ENCODE measurements around the gene XIRP2.
"Not testable (repeated sequence)": the region's sequence is repeated elsewhere in the genome, so short reads cannot be mapped to it uniquely, and the experiment has no call there.

Gene XIRP2

DNA sequence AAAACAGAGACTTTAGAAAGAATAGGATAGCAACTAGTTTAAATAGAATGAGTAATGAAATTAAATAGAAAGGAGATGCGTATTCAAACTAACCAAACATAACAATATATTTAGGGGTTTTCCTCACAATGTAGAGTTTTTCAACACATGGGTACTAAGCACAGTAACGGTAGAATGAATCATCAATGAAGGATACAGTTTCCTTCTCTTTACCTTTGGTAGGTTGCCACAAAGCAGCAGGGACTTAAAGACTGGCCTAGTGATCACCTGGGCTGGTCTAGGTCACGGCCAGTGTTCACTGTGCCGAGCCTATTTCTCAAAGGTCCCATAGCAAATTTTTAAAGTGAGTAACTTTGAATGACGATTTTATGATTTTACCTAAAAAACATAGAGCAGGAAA lies 311.7 kb downstream of the XIRP2 start:
- DNase-seq, result no peak

DNA sequence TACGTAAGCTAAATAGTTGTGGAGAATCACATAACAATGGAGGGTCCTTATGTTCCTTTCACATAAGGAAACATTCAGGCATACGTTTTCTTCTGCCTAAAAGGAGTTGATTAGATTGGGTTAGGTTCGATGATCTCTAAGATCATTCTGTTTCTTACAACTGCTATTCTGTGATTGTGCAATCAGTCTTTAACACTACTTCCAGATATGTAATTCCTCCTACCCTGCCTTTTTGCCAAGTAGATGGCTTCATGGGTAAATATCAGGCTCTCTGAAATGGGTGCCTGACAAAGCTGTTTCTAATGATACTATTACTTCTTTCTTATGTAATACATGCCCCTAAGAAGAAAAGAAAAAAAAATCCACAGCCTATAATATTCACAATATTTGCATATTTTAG lies 321.5 kb downstream of the XIRP2 start:
- no peak for DNase-seq

DNA sequence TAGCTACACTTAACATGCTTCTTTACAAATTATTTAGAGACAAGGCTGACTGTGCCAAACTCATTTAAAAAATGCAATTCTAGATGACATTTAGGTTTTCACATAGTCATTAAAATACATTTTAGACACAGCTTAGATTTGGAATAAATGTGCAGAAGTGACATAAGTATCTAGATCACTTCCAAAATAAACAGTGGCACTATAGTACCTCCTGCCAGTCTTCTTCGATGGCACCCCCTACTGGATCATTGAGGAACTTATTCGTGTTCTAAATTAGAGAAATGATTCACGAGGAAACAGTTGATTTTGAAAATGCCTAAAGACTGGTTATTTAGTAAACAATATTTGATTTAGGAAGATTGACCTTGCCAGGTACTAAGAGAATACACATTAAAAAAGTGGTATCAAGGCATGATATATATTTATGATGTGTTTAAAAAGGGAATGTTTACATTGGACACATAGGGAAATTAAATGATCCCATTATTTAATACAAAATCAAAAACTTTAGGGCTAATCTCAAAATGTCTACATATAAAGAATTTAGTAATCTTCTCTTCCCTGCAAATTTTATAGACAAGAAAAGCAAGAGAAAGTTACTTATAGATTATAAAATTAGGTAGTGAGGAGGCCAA lies 323.9 kb downstream of the XIRP2 start:
- peak; percentile 5 for DNase-seq

DNA sequence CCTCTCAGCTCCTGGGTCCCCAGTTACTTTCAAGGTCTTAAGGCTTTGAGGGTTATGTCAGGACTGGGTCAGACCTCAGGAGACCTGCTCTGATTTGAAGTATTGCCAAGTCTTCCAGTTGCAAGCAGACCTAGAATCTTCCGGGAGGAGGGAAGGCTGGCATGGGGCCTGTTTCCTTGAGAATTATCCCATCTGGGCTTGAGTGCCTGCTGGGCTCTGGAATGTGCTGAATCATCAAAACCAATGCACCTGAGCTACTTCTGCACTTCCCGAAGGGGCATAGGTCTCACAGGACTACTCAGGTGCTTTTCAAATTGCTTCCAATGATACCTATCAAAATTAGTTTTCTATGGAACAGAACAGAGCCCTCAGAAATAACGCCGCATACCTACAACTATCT lies 327.3 kb downstream of the XIRP2 start:
- no peak for DNase-seq

DNA sequence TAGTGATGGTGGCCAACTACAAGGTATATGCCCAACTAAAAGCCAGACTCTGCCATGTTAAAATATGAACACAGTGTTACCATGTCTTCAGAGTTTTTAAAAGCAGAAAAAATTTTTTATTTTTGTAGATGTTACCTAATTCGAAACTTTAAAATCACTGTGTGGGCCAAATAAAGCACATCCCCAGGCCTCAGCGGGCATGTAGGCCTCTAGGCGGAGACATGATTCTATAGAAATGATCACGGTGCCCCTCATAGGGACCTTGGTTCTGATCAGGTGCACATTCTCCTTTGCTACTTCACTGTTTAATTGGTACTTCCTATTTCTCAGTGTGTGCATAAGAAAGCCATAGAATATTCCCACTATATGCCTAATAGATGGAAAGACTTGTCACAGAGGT lies 349.2 kb downstream of the XIRP2 start:
- no peak for DNase-seq

DNA sequence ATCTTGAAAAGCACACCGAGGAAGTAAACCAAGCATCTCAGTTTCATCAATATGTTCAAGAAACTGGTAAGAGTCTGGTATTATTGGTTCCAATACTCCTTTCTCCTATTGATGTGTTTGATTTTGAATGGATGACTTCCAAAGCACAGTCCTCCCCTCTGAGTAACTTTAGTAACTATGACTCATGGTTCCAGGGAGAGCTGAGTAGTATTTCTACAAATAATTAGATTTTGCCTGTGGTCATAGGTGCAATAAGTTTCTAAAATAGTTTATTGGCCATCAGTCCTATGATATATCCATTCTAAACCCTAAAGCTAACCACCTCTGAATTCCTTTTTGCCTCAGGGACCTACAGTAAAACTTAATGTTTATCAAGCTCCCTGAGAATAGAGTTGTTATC lies 352.4 kb downstream of the XIRP2 start:
- DNase-seq, result no peak

DNA sequence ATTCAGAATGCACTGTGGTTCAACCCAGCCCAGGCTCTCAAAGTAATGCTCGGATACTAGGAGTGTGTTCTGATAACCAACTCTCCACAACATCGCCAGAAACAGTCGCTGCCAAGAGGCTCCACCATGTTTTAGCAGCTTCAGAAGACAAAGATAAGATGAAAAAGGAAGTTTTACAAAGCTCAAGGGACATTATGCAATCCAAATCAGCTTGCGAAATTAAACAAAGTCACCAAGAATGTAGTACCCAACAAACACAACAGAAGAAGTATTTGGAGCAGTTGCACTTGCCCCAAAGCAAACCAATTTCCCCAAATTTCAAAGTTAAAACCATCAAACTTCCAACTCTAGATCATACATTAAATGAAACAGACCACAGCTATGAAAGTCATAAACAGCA lies 360.9 kb downstream of the XIRP2 start:
- no peak for DNase-seq

DNA sequence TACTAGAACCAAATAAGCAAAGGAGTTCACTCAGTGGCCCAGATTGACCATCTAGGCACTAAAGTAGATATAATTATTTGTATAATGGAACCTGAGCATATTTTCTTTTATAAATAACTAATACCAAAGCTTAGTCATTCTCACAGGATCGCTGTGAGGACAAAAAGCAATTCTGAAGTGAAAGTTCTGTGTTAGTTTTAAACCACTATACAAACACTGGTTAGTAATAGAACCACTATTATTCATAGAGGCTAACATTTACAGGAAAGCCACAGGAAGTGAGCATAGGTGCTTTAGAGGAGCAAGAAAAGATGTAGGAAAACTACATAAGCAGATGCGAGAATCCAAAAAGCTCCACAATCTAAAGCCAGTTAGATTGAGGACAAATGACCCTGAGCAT lies 364.7 kb downstream of the XIRP2 start:
- no peak for DNase-seq

DNA sequence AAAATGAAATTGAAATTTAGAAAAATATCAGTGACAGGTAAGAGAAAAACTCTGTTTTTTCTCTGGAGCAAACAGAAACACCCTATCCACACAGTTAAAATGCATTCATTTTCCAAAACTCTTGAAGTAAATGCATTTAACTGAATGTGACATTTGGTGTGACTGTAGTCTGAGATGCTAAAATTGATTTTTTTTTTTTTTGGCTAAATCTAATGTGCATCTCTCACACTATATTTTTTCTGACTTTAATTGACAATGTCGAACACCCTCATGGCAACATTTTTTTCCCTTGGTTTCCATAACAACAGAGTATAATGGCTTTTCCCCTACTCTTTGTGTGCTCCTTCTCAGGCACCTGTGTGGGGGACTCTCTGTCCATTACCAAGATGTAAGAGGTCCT lies 366.4 kb downstream of the XIRP2 start:
- no peak for DNase-seq

DNA sequence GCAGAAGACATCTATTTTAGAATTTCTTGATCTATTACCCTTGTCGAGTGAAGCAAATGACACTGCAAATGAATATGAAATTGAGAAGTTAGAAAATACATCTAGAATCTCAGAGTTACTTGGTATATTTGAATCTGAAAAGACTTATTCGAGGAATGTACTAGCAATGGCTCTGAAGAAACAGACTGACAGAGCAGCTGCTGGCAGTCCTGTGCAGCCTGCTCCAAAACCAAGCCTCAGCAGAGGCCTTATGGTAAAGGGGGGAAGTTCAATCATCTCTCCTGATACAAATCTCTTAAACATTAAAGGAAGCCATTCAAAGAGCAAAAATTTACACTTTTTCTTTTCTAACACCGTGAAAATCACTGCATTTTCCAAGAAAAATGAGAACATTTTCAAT lies 370.4 kb downstream of the XIRP2 start:
- DNase-seq, result no peak

DNA sequence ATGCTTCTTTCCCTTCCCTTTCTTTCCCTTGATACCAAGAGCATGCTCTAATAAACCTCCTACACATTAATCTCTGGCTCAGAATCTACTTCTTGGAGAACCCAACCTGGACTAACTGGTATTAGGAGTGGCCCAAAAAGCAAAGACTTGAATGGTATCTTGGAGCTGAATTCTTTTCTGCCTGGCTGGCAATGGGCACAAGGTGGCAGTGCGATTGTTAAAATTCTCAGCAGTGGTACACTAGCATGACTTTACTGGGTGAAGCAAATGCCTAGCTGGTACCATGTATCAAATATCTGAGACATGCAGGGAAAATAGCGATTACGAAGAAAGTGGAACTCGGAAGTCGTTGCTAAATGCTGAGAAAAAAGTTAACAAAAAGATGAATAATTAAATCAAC lies 376.1 kb downstream of the XIRP2 start:
- DNase-seq, result peak; percentile 14

DNA sequence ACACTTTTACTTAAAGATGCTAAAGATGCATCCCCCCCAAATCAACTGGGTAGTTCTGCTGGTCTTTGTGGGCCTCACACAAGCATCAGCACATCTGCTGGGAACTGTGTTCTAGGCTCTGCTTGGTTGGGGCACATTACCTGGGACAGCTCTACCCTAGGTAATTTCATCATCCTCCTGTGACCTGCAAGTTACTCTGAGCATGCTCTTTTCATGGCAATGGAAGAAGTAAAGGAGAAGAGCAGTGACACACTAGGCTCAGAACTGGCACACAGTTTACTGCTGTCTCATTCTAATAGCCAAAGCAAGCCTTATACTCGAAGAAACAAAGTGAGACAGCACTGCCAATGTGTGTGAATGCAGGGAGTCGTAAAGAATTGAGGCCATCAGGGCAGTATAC lies 376.7 kb downstream of the XIRP2 start:
- no peak for DNase-seq

DNA sequence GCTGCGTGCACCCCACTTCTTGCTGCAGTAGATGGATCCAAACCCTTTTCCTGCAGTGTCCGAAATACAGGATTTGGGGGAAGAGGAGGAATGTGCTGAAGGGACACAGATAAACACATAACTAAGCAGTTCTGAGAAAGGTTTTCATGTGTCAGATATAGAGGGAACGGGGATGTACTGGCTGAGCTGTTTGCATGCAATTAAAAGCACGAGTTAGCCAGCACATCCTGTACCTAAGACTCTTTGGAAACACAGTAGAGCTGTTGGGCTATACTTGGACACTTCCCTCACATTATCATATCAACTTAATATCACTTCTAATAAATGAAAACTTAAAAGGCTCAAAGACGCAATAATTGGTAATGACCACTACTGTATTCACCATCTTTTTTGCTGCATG lies 377.4 kb downstream of the XIRP2 start:
- DNase-seq, result no peak

DNA sequence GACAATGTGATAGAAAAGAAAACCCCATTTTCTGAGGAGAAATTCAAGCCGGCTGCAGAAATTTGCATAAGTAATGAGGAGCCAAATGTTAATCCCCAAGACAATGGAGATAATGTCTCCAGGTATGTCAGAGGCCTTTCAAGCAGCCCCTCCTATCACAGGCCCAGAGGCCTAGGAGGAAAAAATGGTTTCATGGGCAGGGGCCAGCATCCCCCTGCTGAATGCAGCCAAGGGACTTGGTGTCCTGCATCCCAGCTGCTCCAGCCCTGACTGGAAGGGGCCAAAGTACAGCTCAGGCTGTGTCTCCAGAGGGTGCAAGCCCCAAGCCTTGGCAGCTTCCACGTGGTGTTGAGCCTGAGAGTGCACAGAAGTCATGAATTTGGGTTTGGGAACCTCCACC lies 380.0 kb downstream of the XIRP2 start:
- not testable (repeated sequence) for DNase-seq

DNA sequence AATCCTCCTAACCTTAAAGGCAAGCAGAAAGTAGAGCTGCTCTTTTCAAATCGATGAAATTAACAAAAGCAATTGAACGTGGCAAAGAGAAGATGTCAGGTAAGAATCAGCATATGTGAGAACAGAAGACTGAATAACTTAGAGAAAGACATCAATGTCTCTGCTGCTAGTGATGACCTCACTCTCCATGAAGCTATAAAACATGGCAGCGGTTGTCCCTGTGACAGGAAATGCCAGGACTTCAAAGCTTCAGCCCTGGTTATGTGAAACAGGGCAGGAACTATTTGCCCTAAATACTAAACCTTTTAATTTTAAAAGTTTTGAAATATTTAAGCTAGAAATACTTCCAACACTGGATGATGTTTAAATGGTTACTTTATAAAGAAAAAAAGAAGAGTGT lies 383.7 kb downstream of the XIRP2 start:
- DNase-seq, result no peak

DNA sequence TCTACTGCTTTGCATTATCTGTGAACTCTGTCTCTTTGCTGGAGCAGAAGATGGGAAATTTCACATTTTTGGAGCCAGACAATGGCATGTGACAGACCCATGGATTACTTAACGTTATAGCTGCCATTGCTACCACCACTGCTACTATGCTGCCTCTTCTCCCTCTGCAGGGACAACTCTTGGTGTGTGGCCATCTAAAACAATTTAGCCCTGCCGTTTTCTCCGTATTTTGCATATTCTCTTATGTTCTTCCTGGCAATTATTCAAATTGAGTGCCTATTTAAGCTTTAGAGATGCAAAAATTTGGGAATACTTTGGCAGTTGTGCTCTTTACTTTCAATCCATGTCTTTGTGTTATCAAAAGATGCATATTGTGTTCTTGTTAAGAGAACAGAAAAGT lies 386.8 kb downstream of the XIRP2 start:
- DNase-seq, result no peak

DNA sequence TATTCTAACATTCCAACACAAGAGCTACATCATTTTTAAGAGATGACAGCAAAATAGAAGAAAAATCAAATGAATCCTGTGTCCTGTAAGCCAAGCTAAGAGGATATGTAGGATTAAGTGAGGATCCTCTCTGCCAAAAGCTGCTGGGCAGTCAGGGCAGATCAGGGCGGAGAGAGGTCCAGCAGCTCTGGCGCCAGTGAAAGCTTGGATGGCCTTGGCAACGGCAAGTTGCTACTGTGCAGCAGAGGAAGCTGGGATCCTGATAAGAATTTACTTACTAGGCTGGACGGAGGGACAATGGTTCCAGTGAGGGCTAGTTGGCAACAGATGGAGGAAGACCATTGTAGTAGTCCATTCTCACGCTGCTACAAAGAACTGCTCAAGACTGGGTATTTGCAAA lies 391.5 kb downstream of the XIRP2 start:
- no peak for DNase-seq

DNA sequence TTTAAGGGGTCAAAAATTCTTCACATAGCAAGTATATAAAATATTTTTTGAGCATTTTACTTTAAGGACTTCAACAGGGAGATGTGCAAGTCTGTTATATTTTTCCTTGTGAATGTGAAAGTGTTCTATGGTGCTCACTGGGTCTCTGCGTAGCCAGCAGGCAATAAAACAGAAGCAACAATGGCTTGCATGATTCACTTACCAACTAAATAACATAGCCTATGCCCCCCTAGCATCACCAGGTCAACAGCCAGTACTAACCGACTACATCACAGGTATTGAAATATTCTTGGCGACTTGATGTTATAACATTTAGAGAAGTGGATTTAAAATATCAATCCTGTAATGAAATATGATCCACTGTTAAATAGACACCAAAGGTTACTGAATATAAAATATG lies 398.9 kb downstream of the XIRP2 start:
- DNase-seq, result no peak

DNA sequence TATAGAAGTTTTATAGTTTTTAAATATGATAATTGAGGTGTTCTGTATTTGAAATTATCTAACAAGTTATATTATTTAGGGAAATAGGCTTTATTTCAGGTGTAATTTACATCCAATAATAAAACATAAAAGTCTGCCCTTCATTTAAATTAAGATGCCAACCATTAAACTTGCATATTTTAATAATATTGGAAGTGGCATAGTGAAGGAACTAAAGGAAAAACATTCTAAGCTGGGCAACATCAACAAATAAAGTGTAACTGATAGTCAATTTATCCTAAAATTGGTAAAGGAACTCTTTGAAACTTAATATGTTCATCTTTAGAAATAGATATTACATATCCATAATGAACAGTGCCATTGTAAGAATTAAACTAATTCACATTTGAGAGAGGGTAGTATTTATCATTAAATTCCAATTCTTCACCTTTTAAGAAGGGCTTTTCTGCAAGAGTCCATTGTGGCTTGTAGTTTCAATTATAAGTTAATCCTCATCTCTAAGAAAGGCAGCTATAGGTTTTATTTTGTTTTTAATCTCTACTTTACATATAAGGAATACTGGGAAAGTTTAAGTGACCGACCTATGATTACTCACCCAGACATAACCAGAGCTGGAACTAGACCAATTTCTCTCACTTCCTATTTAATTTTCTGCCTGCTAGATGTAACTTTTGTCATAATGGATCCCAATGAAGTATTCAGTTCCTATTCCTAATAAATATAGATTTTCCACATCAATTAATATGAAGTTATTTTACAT lies 401.6 kb downstream of the XIRP2 start:
- DNase-seq, result no peak

DNA sequence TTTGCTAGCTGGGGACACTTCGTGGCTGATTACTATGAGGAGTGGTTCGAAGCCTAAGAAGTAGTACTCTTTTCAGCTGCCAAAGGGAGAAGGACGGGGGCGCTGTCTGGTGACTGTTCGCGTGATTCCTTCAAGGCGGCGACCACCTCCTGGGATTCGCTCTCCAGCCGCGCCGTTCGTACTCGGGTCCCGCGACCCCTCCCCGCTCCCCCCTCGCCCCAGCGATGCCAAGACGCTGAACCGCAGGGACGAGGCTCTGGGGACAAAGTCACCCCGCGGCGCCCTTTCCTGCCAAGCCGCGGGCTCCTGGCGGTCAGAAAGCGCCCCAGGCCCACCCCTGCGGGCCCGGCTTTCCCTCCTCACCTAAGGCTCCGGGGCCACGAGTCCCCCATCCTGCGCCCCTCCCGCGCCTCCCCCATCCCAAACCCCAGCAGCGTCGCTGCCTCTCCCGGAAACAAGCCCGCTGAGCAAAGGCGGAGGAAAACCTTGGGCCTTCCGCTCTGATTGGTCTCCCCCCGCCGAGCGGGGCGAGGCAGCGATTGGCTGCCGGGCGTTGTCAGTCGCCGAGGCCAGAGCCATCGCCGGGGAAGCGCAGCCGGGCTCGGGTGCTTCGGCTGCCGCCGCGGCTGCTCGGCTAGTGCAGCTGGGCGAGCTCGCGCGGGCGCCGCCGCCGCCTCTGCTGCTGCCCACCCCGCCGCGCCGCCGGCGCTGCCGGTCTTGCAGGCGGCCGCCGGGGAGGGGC lies 404.3 kb downstream of the XIRP2 start, which contains the start of gene B3GALT1:
TSS of gene B3GALT1 (plus strand) at position 572 of the 742 bp plus-strand sequence.
- peak; percentile 91 for DNase-seq

DNA sequence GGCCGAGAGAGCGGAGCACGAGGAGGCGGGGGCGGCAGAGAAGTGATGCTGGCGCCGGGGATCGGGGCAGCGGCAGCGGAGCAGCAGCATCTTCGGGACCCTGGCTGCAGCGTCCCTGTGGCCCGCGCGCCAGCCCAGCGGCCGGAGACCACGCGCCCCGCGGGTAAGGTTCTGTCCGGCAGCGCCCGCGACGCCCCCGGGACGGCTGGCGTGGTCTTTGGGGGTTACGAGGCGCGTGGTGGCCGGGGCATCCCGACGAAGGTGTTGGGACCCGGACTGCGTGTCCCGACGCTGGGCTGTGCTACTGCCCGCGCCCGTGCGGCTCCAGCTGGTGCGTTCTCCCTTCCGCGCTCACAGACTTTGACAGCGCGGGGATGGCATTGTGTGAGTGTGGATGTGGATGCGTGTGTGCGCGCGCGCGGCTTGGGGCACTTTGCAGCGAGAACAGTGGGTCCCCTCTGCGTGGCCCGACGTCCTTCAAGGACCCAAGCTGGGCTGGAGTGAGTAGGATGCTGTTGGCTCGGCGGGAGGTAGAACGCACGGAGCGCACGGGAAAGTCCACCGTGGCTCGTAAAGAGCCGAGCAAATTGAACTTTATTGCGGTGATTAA lies 405.0 kb downstream of the XIRP2 start:
- peak; percentile 8 for DNase-seq

DNA sequence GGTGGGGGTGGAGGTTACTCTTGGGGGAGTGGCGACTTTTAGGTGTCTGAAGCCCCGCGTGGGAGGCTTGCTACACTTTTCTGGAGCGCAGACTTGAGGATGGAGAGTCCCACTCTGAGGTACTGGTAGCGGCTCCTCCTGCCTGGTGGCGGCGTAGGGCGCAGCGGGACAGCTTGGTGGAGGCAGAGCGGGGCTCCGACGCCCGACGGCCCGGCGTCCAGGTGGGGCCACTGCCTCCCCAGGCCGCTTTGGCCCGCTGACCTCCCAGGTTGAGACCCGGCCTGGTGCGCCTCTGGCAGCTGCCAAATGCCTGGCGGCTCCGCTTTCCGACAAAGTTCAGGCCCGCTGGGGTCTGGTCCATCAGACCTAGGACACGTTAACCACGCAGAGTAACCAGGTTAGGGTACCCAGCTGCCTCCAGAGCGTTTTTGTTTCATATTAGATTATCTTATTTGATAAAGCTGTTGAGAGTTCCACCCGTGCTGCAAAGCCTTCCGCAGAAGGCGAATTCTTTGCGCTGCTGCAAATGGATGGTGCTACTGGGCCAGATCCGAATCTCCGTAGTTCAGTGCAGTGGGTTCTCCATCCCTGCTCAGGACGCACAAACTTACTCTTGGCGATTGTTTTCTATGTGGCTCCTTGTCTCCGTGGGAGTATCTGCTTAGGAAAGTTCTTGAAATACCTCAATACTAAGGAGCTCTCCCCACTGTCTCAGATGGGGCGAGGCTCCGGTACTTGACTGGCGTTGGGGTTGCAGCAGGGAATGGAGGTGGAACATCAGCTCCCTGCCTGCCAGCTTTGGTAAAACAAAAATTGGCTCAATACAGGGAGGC lies 405.9 kb downstream of the XIRP2 start:
- DNase-seq, result peak; percentile 22

DNA sequence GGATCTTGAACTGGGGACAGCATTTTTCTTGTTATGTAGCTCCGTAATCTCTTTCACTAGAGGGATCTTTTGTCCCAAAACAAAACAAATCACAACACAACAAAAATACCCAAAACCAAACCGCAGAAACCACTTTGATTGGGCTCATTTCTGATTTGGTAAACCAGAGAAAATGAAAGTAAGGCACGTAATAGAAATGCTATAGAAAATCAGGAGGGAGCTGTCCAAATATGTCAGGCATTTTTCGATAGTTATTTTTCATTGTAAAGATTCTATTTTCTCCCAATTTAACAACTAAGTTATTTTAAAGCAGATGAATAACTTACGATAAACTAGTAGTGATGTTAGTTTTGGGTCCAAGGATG lies 406.5 kb downstream of the XIRP2 start:
- no peak for DNase-seq
